Embryonic facial prominence (tissue), 1 donor: ENCODE results near the gene RSPH1.

Experiments
- DNase-seq: peaks from one replicate; pipeline ENCODE4 v3.0.0-alpha.2; 2016; ENCODE audit errors: extremely low spot score

Gene RSPH1

DNA sequence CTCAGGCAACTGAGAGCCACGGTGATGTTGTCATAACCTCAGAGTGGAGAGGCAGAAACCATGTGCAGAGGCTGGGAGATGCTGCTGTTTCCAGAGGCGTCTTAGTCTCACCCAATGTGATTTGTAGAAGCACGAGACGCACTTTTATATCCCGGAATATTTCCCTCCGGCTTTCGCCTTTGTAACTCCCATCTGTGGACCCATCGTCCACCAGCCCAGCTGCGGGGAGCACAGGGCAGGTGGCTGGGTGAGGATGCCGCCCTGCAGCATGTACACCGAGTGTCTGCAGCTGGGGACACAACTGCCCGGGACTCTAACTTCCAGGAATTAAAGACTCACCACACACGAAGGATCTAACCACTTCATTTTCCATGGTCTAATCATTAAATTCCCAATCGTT is 48.8 kb downstream of the RSPH1 start:
- DNase-seq, result no peak

DNA sequence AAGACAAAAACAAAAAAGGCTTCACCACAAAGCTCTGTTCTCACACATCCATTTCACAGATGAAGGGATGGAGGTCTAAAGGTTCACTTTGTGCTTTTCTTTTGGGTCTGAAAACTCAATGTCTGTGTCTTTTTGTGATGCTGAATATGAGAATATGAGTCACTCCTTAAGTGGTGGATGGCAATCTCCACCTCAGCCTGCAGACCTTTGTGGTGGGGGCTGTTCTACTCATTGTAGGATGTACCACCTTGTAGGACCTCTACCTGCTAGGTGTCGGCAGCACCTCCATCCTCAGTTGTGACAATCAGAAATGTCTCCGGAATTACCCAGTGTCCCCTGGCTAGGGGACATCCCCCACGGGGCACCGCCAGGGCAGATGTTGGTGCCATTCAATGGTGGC is 49.5 kb downstream of the RSPH1 start:
- DNase-seq, result no peak

DNA sequence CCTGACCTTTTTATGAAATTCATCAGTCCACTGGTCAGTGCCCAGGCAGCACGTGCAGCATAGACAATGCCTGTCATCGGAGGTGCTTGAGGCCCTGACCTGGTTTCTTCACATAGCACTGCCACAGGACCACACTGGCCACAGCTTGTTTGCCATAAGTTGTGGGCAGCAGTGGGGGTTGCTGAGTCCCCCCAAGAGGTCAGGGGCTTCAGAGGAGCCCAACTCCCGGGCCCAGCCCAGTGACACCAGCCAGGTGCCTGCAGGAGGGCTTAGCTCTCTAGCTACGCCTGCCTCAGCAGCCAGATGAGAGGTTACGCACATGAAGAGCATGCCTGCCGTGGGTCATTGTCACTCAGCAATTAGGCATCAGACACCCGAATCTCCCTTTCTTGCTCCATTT is 50.7 kb downstream of the RSPH1 start:
- DNase-seq, result no peak

DNA sequence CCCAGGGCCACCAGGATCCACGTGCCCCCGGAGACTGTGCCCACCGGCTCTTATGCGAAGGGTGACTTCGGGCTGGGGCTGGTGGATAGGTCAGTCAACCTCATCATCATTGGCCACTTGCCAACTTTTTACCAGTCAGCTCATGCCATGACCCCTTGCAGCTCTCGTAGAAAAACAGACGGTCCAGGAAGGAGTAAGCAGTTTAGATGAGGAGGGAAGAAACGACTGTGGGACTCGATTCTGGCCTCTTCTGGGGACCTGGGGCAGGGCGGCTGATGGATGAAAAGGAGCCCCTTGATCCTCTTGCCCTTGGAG is 51.3 kb downstream of the RSPH1 start:
- no peak for DNase-seq

DNA sequence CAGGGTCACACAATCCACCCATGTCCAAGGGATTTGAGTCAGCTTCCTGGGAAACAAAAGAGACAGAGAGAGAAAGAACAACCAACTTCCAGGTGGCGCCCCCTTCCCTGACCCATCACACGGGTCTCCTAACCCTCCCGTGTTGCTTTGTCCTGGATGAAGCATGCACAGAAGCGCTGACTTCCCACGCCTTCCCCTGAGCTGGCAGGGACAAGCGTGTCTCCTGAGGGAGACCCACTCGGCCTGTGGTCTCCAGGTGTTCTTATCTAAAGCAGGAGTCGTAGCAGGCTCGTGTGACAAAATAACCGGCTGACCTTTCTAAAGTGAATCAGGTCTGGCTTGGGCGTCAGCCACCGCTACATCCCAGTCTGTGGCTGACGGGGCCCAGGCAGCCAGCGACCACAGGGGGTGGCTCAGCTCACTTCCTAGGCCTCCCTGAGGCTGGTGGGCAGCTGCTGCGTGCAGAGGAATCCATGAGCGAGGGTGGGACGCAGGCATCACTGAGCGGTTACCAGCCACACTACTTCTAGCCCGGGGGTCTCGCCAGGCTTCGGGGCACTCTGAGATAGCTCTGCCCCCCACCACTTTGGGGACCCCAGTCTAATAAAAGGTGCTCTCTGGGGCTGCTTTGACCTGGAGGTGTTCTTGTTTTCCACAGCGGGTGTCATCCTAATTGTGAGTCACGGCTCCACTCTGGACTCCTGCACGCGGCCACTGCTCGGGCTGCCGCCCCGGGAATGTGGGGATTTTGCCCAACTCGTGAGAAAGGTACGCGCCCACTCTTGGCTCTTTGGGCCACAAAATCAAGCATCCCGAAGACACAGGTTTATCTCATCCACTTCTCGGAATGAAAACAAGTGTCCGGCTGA is 51.9 kb downstream of the RSPH1 start:
- no peak for DNase-seq

DNA sequence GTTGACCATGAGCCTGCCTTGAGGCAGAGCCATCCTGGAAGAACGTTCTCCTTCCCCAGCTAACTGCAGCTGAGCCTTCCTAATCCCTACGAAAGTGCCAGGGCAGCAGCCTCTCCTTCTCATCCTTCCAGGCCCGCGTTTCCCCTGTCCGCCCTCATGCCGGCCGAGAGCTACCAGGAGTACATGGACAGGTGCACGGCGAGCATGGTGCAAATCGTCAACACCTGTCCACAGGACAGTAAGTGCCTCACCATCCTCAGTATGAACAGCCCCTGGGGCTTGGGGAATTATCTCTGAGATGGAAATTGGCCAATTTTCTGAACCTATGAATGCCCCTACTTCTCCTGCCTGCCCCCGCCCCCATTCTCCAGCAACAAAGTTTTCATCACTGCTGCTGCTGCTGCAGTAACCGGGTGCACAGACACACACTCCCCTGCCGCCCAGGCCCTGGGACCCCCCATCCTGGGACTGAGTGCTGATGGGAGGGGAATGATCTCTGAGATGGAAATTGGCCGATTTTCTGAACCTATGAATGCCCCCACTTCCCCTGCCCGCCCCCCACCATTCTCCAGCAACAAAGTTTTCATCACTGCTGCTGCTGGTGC is 52.7 kb downstream of the RSPH1 start:
- no peak for DNase-seq

DNA sequence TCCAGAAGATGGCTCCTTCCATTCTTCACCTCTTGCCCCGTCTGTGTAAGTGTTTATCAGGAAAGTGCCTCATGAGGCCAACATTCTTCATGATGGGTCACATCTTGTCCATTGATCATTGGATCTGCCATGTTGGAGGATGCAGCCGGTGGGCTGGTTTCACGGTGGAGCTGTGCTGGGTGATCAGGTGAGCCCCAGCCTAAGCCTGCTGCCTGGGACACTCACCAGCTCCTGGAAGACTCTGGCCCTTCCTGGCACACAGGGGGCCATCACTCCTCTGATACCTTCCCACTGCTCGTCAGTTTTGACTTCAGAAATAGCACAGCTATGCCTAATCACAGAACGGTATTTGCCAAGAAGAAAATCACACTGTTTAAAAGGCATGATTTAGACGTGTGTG is 54.1 kb downstream of the RSPH1 start:
- no peak for DNase-seq

DNA sequence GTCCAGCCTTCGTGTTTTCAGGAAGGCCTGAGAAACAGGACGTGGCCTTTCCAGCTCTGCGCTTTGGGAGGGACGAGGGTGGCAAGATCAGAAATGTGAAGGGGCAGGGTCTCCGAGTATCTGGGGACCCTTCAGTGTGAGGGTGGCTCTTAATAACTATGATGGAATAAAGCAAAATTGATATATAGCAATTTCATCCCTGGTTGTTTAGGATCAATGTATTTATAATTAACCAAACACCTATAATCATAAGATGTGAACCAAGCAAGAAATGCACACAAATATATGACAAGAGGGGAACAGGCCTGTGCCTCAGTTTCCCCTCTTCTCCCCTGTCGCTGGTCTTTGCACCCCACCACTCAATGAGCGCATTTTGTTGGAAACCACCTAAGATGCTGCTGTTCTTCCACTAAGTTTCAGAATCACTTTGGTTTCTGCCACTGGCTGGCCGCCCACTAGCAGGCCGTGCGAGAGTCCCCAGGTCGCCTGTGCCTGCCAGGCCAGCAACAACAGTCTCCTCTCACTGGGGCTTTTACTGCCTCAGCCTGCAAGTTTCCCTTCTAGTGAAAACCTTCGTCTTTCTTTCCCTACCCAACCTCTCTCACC is 55.7 kb downstream of the RSPH1 start:
- DNase-seq, result no peak

DNA sequence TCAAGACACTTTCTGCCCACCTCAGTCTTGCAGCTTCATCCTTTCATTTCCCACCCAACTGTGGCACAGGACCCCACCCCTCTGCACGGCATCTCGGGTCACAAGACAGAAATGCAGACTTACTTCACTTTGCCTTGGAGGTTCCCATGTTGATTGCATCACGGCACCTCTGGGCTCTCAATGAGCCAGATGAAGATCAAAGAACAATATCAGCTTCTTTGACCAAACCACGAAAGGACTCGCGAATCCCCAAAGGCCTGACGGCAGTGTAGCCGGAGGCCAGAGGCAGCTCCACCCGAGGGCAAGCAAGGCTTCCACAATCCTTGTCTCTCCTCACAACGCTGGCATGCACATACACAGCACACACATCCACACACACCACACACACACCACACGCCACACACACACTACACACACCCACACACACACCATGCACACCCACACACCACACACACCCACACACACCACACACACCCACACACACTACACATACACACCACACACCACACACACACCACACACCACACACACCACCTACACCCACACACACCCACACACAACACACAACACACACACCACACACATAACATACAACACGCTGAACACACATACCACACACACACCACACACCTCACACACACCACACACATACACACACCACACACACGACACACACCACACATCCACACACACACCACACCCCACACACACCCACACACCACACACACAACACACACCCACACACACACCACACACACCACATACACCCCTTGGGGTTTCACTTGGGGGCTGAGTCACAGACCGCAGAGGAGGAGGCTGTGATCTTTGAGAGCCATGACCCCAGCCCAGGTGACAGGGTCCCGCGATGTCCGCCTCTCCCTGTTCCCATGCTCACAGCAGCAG is 56.5 kb downstream of the RSPH1 start:
- DNase-seq, result no peak

DNA sequence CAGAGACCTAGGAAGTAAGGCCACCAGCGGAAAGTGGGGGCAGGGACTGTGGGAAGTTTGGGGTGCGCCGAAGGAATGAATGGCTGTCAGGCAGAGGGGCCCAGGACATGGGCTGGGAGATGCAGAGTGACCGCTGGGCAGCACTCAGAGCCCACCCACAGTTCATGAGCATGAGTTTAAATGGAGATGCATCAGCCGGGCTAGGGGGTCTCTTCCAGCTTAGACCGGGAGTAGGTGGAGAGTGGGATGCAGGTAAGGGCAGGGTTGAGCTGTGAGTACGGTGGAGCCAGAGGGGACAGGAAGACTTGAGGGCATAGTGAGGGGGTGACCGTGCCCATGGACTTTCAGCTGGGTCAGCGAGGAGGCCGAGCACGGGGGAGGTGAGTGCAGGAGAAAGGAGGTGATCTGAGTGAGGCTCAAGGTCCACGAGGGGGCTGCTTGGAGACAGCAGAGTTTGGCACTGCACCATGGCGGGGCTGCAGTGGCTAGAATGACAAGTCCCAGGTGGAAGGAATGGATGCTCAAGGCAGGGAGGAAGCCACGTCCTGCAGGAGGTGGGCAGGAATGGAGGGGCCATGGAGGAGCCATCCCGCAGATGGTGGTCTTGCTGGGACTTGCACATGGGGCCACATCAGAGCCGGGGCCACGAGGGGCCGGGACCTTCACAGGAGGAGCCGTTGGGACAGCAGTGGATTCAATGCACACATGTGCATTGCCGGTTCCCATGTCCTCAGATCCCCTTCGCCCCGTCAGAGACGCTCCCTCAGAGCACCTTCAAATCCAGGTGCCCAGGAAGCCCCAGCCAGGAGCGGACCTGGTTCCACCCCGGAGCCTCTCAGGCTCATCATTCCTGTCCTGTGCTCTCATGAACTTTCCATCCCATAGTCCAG is 57.5 kb downstream of the RSPH1 start:
- DNase-seq, result no peak

DNA sequence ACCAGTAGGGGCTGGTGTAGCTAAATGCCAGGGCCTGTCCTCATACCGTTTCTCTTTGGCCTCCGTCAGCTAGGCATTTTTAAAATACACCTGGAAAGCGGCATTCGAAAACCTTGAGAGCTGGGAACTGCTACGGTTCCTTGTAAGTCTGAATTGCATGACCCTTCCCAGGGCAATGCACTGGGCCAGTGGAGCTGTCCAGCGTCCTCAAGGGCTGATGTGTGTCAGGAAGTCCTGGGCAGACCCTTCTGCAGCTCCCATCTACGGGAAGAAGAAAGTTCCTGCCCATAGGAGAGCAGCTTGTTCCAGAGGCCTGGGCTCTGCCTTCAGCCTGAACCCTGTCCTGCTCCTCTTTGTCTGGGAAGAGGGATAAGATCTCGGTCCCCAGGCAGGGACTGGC is 58.2 kb downstream of the RSPH1 start:
- no peak for DNase-seq

DNA sequence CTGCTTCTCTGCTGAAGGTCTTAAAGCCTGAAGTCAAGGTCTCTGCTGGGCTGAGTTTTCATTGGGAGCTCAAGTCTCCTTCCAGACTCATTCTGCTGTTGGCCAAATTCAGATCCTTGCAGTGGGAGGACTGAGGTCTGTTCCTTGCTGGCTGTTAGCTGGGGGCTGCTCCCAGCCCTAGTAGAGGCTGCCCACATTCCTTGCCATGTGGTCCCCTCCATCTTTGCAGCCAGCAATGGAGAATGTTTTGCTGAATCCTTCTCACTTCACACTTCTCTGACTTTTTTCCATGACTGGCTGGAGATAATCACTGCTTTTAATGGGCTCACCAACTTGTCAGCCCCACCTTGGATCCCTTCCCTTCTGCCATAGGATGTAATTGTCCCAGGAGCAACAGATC is 59.1 kb downstream of the RSPH1 start:
- DNase-seq, result no peak

DNA sequence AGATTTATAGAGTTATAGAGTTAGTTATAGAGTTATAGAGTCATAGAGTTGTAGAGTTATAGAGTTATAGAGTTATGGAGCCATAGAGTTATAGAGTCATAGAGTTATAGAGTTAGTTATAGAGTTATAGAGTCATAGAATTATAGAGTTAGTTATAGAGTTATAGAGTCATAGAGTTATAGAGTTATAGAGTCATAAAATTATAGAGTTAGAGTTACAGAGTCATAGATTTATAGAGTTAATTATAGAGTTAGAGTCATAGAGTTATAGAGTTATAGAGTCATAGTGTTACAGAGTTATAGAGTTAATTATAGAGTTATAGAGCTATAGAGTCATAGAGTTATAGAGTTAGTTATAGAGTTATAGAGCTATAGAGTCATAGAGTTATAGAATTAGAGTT is 60.2 kb downstream of the RSPH1 start:
- no peak for DNase-seq

DNA sequence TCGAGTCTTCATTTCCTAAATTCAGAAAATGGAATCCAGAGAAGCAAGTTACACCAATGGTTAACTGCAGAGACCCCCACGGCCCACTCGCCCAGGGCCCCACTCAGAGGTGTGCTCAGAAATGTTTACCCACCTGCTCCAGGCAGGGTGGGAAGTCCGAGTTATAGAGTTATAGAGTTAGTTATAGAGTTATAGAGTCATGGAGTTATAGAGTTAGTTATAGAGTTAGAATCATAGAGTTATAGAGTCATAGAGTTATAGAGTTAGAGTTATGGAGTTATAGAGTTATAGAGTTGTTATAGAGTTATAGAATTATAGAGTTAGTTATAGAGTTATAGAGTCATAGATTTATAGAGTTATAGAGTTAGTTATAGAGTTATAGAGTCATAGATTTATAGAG is 60.6 kb downstream of the RSPH1 start:
- DNase-seq, result no peak

DNA sequence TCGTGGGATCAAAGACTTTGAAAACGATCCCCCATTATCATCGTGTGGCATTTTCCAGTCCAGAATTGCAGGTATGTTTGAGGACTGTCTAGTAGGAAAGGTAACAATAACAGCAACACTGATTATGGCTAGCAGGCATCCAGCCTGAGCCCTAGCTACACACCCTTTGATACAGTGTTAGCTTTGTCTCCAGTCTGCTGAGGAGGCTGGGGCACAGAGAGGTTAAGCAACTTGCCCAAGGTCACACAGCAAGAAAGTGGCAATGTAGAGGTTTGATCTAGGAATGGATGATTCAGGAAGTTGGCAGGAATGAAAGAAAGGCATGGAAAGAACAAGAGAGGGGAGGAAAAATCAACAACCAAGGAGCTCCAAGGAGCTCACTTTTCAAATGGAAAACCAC is 61.1 kb downstream of the RSPH1 start:
- no peak for DNase-seq

DNA sequence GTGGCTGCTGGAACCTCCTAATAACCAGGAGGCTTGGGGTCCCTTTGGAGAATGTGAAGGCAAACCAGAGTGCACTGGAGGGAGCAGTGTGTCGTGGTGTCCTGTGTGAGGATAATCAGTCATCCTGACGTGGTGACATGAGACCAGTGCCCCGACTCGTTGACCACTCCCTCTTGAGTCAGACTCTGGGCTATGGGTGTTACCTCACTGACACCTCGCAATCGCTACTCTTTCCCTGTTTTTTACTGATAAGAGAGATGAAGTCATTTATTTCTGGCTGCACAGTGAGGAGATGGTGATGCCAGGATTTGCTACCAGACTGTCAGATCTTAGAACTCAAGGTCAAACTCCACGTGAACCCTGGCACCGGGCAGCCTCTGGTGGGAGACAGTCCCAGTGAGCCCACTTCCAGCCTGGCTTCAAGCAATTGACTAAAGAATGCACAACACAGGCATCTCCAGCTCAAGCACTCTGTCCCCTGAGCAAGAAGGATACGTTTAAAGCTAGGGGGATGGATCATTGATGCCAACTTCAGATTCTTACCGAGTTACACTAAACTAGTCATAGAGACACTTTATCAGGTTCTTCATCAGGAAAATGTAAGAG is 62.0 kb downstream of the RSPH1 start:
- DNase-seq, result no peak

DNA sequence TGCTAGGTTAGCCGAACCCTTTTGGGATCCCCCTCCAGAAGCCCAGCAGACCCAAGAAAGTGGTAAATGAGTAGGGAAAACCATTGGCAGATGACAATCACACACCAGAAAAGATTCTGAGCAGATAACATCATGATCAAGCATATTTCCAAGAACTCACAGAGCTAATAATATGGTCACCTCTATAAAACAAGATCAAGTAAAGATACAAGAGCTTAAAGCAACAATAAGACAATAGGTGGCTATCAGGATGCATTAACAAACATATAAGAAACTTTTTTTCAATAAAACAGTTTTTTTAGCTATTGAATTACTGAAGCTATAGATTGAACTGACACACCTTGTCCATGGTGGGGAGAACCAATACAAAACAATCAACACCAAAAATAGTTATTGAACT is 63.3 kb downstream of the RSPH1 start:
- no peak for DNase-seq

DNA sequence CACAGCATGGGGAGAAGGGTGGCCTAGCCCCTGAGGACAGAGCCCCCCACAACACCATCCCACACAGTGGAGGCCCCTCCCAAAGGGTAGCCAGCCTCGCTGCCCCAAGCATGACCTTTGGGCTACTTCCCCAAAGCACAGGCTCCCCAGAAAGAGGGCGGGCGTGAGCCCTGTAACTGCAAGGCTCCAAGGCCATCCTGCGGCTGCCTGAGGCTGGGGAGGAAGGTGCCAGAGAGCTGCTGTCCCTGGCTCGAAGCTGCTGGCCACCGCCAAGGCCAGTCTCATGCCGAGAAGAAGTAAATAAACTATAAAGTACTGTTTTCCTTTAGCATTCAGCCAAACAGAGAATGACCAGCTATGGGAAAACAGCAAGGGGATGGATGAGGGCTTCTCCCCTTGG is 64.8 kb downstream of the RSPH1 start:
- DNase-seq, result no peak

DNA sequence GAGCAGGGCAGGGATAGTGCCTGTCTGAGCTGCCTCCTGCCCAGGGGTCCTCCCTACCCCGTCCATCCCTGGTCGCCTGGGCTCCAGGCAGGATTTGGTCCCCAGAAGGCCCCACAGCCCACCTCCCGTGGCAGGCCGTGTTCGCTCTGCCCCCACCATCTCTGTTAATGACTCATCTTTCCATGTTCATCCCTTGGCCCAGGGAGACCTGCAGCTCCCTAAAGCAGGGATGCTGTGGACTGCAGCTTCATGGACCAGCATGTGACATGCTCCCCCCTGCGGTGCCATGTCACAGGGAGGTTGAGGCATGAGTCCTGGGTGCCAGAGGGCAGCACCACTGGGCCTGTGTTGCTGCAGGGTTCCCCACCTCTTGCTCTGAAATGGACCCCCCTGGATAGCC is 65.5 kb downstream of the RSPH1 start:
- DNase-seq, result no peak

DNA sequence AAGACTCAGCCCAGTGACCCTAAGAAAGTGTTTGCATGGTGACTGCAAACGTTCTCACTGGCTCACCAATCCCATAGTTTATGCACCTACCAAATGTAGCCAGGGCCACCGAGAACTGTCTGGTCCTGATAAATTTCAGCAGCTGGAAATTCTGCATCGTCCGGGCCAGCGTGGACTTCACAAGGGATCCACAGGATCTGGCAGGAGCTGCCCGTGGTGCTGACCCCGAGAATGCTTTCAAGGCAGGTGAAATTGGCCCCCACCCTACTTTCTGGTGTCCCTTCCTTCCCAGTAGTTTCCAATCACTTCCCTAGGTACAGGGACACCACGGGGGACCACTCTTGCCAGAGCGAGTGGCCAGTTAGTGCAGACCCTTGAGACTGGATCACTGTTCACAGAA is 66.2 kb downstream of the RSPH1 start:
- DNase-seq, result no peak

DNA sequence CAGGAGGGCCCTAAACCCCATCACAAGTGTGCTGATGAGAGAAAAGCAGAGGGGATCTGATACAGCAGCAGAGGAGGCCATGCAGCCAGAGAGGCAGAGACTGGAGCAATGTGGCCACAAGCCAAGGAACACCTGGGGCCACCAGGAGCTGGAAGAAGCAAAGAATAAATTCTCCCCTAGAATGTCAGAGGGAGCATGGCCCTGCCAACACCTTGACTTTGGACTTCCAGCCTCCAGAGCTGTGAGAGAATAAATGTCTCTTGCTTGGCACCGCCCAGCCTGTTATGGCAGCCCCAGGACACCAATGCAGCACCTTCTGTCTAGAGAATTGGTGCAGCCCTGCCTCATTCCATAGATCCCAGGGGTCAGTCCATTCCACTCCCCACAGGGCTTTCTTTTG is 67.0 kb downstream of the RSPH1 start:
- DNase-seq, result no peak
